Body of pancreas (tissue), 4 donors: Measurements from ENCODE around the gene OR2A25.

Experiments used
- POLR2A ChIP-seq, 3 donors: fragments of 450-650 bp; IDR thresholded peaks; one replicate each; pipeline ENCODE4 v1.6.1; 2016; ENCODE audit warnings: antibody characterized with exemption in 3 of 3, mild to moderate bottlenecking in 2 of 3
- TF ChIP-seq, protein P1 (sequence below), 7 experiments: fragments of 450-650 bp in 4 of 7; fragments of 200-600 bp in 3 of 7; sonication (generic) in 3 of 7; IDR thresholded peaks; one replicate each; pipeline ENCODE4 v1.5.1; 2016 to 2019; ENCODE audit warnings: antibody characterized with exemption in 7 of 7

DNA sequence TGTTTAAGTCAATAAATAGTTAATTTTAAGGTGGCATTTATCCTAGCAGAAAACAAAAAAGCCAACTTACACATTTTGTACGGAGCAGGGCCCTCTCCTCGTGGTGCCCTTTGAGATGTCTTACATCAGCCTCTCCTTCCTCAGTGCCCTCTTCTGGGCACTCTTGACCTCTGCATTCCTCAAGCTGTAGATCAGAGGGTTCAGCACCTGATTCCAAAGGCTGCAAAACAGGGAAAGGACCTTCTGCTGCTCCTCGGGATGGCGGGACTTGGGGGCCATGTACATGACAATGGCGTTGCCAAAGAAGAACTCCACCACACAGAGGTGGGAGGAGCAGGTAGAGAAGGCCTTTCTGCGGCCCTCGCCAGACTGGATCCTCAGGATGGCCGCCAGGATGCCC lies 48.7 kb downstream of the OR2A25 start:
- TF ChIP-seq, protein P1, sequence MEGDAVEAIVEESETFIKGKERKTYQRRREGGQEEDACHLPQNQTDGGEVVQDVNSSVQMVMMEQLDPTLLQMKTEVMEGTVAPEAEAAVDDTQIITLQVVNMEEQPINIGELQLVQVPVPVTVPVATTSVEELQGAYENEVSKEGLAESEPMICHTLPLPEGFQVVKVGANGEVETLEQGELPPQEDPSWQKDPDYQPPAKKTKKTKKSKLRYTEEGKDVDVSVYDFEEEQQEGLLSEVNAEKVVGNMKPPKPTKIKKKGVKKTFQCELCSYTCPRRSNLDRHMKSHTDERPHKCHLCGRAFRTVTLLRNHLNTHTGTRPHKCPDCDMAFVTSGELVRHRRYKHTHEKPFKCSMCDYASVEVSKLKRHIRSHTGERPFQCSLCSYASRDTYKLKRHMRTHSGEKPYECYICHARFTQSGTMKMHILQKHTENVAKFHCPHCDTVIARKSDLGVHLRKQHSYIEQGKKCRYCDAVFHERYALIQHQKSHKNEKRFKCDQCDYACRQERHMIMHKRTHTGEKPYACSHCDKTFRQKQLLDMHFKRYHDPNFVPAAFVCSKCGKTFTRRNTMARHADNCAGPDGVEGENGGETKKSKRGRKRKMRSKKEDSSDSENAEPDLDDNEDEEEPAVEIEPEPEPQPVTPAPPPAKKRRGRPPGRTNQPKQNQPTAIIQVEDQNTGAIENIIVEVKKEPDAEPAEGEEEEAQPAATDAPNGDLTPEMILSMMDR (IDR thresholded peaks at IDR 0.05), result no peak
- TF ChIP-seq POLR2A (IDR thresholded peaks at IDR 0.05), result no peak
